Head of caudate nucleus (tissue), 42 donors: Measurements from ENCODE around the gene SEC24C.

Experiments used
- DNase-seq, 42 donors: peaks; one replicate each; pipeline versions ENCODE4 v3.0.0 to v3.0.0-alpha.2; 2020 to 2021; ENCODE audit warnings: mixed read lengths in 7 of 42
- intact Hi-C: fragments of 100-400 bp; cut with DNase I; formaldehyde crosslinking; loops from one replicate; pipeline ENCODE4 v1.15.0; 2022

SEC24C gene

DNA sequence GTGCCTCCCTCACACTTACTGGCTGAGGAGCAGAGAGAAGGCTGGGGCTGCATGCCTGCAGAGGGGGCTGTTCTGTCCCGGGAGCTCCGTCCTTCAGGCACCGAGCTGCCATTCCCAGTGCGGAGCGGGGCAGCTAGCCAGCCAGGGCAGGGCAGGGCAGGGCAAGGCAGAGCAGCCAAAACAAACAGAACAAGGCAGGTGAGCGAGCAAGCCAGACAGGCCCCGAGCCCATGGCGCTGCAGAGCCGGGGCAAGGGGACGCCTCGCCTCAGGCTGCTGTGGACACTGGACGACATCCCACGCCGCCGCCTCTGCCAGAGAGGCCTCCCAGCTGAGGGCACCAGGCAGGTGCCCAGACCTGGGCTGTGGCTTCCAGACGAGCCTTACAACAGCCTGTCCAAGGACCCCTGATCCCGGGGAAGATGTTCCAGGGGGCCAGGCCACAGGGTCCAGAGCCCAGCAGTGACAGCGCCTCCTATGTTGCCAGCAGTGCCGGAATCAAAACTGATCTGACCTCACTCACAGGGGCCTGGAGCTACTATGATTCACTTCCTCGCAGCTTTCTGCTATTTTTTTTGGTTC, 75.4 kb downstream of the SEC24C start:
- no peak for DNase-seq
- intact Hi-C loops, result no loop called here
